ENCODE data around the gene LTB4R2.

The LTB4R2 gene, protein sequence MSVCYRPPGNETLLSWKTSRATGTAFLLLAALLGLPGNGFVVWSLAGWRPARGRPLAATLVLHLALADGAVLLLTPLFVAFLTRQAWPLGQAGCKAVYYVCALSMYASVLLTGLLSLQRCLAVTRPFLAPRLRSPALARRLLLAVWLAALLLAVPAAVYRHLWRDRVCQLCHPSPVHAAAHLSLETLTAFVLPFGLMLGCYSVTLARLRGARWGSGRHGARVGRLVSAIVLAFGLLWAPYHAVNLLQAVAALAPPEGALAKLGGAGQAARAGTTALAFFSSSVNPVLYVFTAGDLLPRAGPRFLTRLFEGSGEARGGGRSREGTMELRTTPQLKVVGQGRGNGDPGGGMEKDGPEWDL

DNA sequence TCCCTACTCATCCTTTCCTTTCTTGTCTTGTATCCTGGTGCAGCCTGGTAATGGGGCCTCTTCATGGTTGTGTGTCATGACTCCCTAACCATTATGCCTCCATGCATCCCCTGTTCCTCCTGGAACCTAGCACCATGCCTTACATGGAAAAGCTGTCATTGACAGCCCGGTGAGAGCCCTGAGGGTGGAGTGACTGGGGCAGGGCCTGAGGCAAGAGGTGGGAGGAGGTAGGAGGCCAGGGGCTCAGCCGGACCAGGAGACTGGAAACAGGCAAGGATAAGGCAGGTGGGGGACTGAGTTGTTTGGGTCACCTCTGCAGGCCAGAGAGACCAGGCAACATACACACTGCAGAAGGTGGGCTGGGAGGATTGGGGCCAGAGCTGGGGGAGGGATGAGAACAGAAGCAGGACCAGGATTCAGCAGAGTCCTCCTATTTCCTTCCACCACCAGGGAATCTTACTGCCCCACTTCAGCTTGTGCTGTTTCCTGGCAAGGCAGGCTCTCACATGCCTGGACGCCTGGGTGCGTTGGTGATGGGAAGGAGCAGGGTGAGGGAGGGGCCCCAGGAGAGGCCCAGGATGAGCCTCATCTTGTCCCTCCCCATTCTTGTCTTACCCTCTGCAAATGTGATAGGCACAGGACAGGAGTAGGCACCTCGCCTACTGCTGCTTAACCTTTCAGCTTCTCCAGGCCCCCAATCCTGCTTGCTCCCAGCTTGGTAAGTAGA is at the start of gene LTB4R2:
Gene LTB4R2 (plus strand): TSS at position 603 of the 727 bp plus-strand sequence. CDS start 525 bp downstream, outside the sequence.
- ATAC-seq (no peak), DNase-seq (ENCODE audit: low spot score in 2 of 2) (no peak)
- Mint-ChIP-seq H3K4me1 (peaks cover 72% of the 10 kb centered on the region), H3K4me3 (peak within 1 kb of the TSS; percentile 80), H3K27ac (peak within 1 kb of the TSS; percentile 84), H3K36me3 (peaks cover 55% of the 10 kb centered on the region), H3K9me3 (no peaks in the 10 kb centered on the region)

- H3K9me3 Mint-ChIP-seq, result no peaks in the 10 kb centered on the region
- ATAC-seq (no peak), DNase-seq (ENCODE audit: low spot score in 2 of 2) (no peak)
- no peaks in the 10 kb centered on the region for H3K4me1 Mint-ChIP-seq
- no peaks in the 10 kb centered on the region for H3K36me3 Mint-ChIP-seq
- H3K27ac Mint-ChIP-seq, result peak overlapping the region; percentile 49
- H3K4me3 Mint-ChIP-seq, result no peak overlapping the region
Measured at GRCh38 chr14:24260780-24261157, 49.2 kb upstream of the LTB4R2 start.

DNA sequence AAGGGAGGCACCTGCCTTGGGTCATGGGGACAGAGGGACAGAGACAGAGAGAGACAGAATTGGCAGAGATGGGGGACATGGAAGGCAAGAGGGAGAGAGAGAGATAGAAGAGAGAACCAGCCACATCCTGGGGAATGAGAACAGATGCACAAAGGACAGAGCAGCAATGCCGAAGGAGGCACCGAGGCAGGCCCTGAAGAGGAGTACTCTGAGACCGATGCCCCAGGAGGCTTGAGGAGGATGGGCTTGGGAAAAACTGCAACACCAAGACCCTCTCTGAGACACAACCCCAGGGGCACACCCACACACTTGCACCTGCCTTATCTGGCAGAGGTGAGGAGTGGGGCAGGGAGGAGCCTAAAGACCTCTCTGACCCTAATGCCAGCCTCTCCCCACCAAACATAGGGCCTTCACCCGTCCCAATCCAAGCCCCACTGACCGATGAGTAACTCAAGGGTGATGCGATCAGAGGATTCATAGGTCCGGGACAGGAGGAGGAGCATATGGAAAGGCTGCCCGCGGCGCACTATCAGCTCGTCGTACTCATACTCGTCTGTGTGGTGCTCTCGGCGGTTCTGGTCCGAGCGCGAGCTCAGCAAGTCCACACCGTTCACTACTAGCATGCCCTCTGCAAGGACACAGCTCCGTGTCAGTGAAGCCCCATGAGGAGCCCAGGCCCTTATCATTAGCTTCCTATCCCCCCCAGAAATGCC is 48.5 kb upstream of the LTB4R2 start:
- no peaks in the 10 kb centered on the region for H3K36me3 Mint-ChIP-seq
- ATAC-seq (no peak), DNase-seq (ENCODE audit: low spot score in 2 of 2) (no peak)
- H3K9me3 Mint-ChIP-seq, result no peaks in the 10 kb centered on the region
- H3K4me1 Mint-ChIP-seq, result peaks cover 3% of the 10 kb centered on the region
- H3K27ac Mint-ChIP-seq, result peak overlapping the region; percentile 49
- no peak overlapping the region for H3K4me3 Mint-ChIP-seq

- DNase-seq (ENCODE audit: low spot score in 2 of 2) (no peak), ATAC-seq (no peak)
- Mint-ChIP-seq H3K9me3 (no peaks in the 10 kb centered on the region), H3K4me3 (no peak overlapping the region), H3K36me3 (peaks cover 3% of the 10 kb centered on the region), H3K4me1 (peaks cover 8% of the 10 kb centered on the region), H3K27ac (no peak overlapping the region)
Measured at GRCh38 chr14:24261969-24262327, 48.0 kb upstream of the LTB4R2 start.

DNA sequence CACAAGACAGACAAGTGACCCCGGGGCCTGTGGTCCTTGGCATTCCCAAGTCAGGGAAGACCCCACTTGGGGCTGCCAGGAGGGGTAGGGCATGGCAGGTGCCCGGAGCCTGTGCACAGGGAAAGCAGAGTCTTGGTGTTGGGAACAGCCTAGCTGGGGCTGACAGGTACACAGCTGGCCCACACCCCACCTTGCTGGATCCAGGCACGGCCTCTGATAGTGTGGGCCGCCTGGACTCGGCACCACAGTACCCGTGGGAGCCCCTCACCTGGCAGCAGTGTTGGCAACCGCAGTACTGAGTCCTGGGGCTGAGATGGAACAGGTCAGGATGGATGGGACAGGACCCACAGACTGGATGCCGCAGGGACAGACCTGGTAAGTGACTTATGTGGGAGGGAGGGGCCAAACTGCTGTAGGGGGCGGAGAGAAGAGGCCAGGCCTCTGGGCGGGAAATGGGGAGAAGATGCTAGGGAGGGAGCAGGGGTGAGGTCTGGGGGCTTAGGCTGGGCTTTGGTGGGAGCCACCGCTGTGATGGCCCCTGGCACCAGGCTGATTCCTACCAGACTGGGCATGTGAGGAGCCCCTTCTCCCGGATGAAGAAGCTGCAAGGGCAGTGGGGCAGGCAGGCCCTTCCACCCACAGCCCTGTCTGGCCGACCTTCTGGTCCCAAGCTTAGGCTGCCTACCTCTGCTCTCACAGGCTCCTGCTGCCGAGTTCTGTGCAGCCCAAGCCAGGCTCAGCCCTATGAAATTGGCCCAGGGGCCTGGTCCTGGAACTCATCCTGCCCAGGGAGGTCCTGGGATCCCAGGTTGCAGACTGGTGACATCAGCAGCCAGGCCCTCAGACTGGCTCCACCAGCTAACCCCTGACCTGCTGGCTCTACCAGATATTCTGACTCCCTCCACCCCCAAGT is 46.9 kb upstream of the LTB4R2 start, which contains the start of gene TGM1:
Gene TGM1 (minus strand): TSS at position 357 of the 913 bp plus-strand sequence. CDS start 825 bp downstream, outside the sequence.
- no peak for DNase-seq (ENCODE audit: low spot score in 2 of 2)
- H3K4me3 Mint-ChIP-seq, result no peak within 1 kb of the TSS
- no peaks in the 10 kb centered on the region for H3K9me3 Mint-ChIP-seq
- H3K27ac Mint-ChIP-seq, result peak within 1 kb of the TSS; percentile 68
- peaks cover 8% of the 10 kb centered on the region for H3K36me3 Mint-ChIP-seq
- peaks cover 14% of the 10 kb centered on the region for H3K4me1 Mint-ChIP-seq
- peak; percentile 11 for ATAC-seq

- Mint-ChIP-seq H3K9me3 (no peaks in the 10 kb centered on the region), H3K4me3 (no peak overlapping the region), H3K27ac (no peak overlapping the region), H3K36me3 (peaks cover 15% of the 10 kb centered on the region), H3K4me1 (peaks cover 14% of the 10 kb centered on the region)
- DNase-seq (ENCODE audit: low spot score in 2 of 2) (no peak), ATAC-seq (no peak)
Measured at GRCh38 chr14:24263848-24264247, 46.1 kb upstream of the LTB4R2 start.

GRCh38 chr14:24264298-24264697 is 45.6 kb upstream of the LTB4R2 start:
- Mint-ChIP-seq H3K4me1 (peaks cover 16% of the 10 kb centered on the region), H3K9me3 (no peaks in the 10 kb centered on the region), H3K4me3 (no peak overlapping the region), H3K36me3 (peaks cover 19% of the 10 kb centered on the region), H3K27ac (no peak overlapping the region)
- DNase-seq (ENCODE audit: low spot score in 2 of 2) (no peak), ATAC-seq (no peak)

GRCh38 chr14:24266344-24267244 is 43.3 kb upstream of the LTB4R2 start:
- Mint-ChIP-seq H3K27ac (peak overlapping the region; percentile 9), H3K36me3 (peaks cover 23% of the 10 kb centered on the region), H3K4me3 (no peak overlapping the region), H3K9me3 (no peaks in the 10 kb centered on the region), H3K4me1 (peaks cover 25% of the 10 kb centered on the region)
- no peak for ATAC-seq
- DNase-seq (ENCODE audit: low spot score in 2 of 2), result no peak

DNA sequence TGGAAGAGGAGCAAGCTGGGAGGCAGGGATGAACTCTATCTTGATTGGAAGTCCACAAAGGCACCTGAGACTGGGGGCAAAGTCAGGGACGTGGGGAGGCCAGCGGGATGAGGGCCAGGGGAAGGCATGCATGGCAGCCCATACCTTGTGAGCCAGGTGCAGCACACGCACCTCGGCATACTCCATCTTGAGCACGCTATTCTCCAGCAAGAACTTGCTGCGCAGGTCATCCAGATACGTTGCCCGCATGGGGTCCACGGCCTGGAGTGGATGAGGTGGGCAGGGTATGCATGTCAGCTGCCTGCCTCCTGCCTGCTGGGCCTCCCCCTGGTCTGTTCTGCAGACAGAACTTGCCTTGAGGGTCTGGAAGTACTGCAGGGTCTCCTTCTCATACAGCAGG is 42.4 kb upstream of the LTB4R2 start:
- H3K4me1 Mint-ChIP-seq, result peaks cover 34% of the 10 kb centered on the region

GRCh38 chr14:24268225-24268624 is 41.7 kb upstream of the LTB4R2 start:
- no peak overlapping the region for H3K4me3 Mint-ChIP-seq
- no peaks in the 10 kb centered on the region for H3K9me3 Mint-ChIP-seq
- no peak overlapping the region for H3K27ac Mint-ChIP-seq
- H3K36me3 Mint-ChIP-seq, result peaks cover 28% of the 10 kb centered on the region
- peaks cover 41% of the 10 kb centered on the region for H3K4me1 Mint-ChIP-seq
- DNase-seq (ENCODE audit: low spot score in 2 of 2) (no peak), ATAC-seq (no peak)

More for the DNA sequence above, 42.4 kb upstream of the LTB4R2 start:
- peak overlapping the region; percentile 9 for H3K27ac Mint-ChIP-seq
- H3K9me3 Mint-ChIP-seq, result no peaks in the 10 kb centered on the region
- H3K4me3 Mint-ChIP-seq, result no peak overlapping the region
- ATAC-seq, result no peak
- no peak for DNase-seq (ENCODE audit: low spot score in 2 of 2)
- peaks cover 28% of the 10 kb centered on the region for H3K36me3 Mint-ChIP-seq

- H3K4me3 Mint-ChIP-seq, result no peak overlapping the region
- H3K36me3 Mint-ChIP-seq, result peaks cover 28% of the 10 kb centered on the region
- H3K4me1 Mint-ChIP-seq, result peaks cover 53% of the 10 kb centered on the region
- H3K9me3 Mint-ChIP-seq, result no peaks in the 10 kb centered on the region
- ATAC-seq (no peak), DNase-seq (ENCODE audit: low spot score in 2 of 2) (no peak)
- no peak overlapping the region for H3K27ac Mint-ChIP-seq
Measured at GRCh38 chr14:24269368-24269767, 40.6 kb upstream of the LTB4R2 start.

- peak overlapping the region; percentile 79 for H3K4me3 Mint-ChIP-seq
- no peak for ATAC-seq
- peaks cover 54% of the 10 kb centered on the region for H3K4me1 Mint-ChIP-seq
- no peak for DNase-seq (ENCODE audit: low spot score in 2 of 2)
- peaks cover 28% of the 10 kb centered on the region for H3K36me3 Mint-ChIP-seq
- no peaks in the 10 kb centered on the region for H3K9me3 Mint-ChIP-seq
- peak overlapping the region; percentile 91 for H3K27ac Mint-ChIP-seq
Measured at GRCh38 chr14:24269910-24270536, 39.9 kb upstream of the LTB4R2 start.

DNA sequence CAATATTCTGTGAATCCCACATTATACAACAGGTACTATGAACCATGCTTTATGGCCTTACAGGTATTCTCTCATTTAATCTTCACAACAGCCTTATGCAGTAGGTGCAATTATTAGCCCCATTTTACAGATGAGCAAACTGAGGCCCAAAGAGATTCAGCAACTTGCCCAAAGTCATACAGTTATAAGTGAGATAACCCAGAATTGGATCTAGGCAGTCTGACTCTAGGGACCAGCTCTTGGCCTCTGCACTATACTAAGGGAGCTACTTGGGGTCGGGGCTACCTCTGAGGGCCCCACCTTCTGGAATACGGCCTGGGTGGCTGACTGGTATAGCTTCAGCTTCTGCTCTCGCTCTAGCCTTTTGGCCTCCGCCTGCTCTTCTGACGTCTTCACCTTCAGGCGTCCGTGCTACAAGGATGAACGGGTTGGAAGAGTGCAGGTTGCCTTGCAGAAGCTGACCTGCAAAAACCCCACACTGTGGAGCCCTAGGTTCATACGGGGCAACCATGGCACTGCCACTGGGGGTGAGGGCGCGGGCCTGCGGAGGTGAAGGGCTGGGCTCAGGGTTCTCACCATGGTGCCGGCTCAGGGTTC is 39.3 kb upstream of the LTB4R2 start:
- DNase-seq (ENCODE audit: low spot score in 2 of 2), result no peak
- no peak for ATAC-seq
- Mint-ChIP-seq H3K36me3 (peaks cover 28% of the 10 kb centered on the region), H3K27ac (peak overlapping the region; percentile 91), H3K9me3 (no peaks in the 10 kb centered on the region), H3K4me3 (peak overlapping the region; percentile 79), H3K4me1 (peaks cover 54% of the 10 kb centered on the region)
